Ascending aorta (tissue), 2 donors: ENCODE measurements around the gene CCL28. TPM values are rescaled to one million over a fixed set of nuclear protein-coding genes. Genes with fewer than 3 reads are reported as not detected.

Experiments used
- DNase-seq, 2 donors: peaks; one replicate each; pipeline ENCODE4 v3.0.0-alpha.2; 2019; ENCODE audit warnings: low spot score in 2 of 2
- H3K27ac ChIP-seq, 2 donors: fragments of 200-600 bp; sonication (generic); one replicate each; pipeline ENCODE4 v1.5.1; 2016 to 2017; ENCODE audit warnings: mild to moderate bottlenecking in 1 of 2
- H3K27me3 ChIP-seq: fragments of 200-600 bp; sonication (generic); one replicate; pipeline ENCODE4 v1.5.1; 2017
- H3K36me3 ChIP-seq, 2 donors: fragments of 200-600 bp; sonication (generic); one replicate each; pipeline ENCODE4 v1.5.1; 2016
- H3K4me1 ChIP-seq, 2 donors: fragments of 200-600 bp; sonication (generic); one replicate each; pipeline ENCODE4 v1.5.1; 2016 to 2017; ENCODE audit warnings: mild to moderate bottlenecking in 1 of 2
- H3K4me3 ChIP-seq, 2 donors: fragments of 200-600 bp; sonication (generic); one replicate each; pipeline ENCODE4 v1.5.1; 2016 to 2017; ENCODE audit warnings: mild to moderate bottlenecking in 1 of 2
- H3K9me3 ChIP-seq, 2 donors: fragments of 200-600 bp; sonication (generic); one replicate each; pipeline ENCODE4 v1.5.1; 2016
- CTCF ChIP-seq, 3 experiments: fragments of 200-600 bp in 2 of 3; fragments of 450-650 bp in 1 of 3; sonication (generic) in 2 of 3; IDR thresholded peaks; one replicate each; pipeline ENCODE4 v1.5.1; 2016 to 2019; ENCODE audit warnings: antibody characterized with exemption in 3 of 3, mild to moderate bottlenecking in 1 of 3, moderate library complexity in 1 of 3
- intact Hi-C: fragments of 100-400 bp; cut with DNase I; formaldehyde crosslinking; loops from one replicate; pipeline ENCODE4 v1.15.1; 2023
- total RNA-seq: library from RNA; depleted of rRNA; stranded (reverse); fragments of >200 nt; gene quantifications from one replicate; pipeline ENCODE4 v1.1.0, GENCODE V29; 2016

CCL28 gene
- total RNA-seq, 1 donor from 2014 or later: not detected

GRCh38 chr5:43353668-43354067 lies 58.5 kb downstream of the CCL28 start:
- Histone ChIP-seq H3K36me3 (no peaks in the 10 kb centered on the region), H3K4me1 (no peaks in the 10 kb centered on the region), H3K9me3 (no peaks in the 10 kb centered on the region), H3K27me3 (no peaks in the 10 kb centered on the region), H3K4me3 (no peak overlapping the region), H3K27ac (no peak overlapping the region)
- TF ChIP-seq CTCF (IDR thresholded peaks at IDR 0.05): no peak
- DNase-seq: no peak
- intact Hi-C loops: no loop called here

GRCh38 chr5:43352915-43353314 lies 59.3 kb downstream of the CCL28 start:
- Histone ChIP-seq H3K4me3 (no peak overlapping the region), H3K36me3 (no peaks in the 10 kb centered on the region), H3K4me1 (no peaks in the 10 kb centered on the region), H3K27ac (no peak overlapping the region), H3K27me3 (no peaks in the 10 kb centered on the region), H3K9me3 (no peaks in the 10 kb centered on the region)
- no peak for DNase-seq
- intact Hi-C loops: no loop called here
- TF ChIP-seq CTCF (IDR thresholded peaks at IDR 0.05): no peak

GRCh38 chr5:43352131-43352530 lies 60.1 kb downstream of the CCL28 start:
- H3K4me3 ChIP-seq: no peak overlapping the region
- intact Hi-C loops: no loop called here
- DNase-seq: no peak
- H3K27ac ChIP-seq: no peak overlapping the region
- no peaks in the 10 kb centered on the region for H3K36me3 ChIP-seq
- no peaks in the 10 kb centered on the region for H3K27me3 ChIP-seq
- no peaks in the 10 kb centered on the region for H3K9me3 ChIP-seq
- no peaks in the 10 kb centered on the region for H3K4me1 ChIP-seq
- no peak for TF ChIP-seq CTCF (IDR thresholded peaks at IDR 0.05)

GRCh38 chr5:43348861-43349363 lies 63.3 kb downstream of the CCL28 start:
- Histone ChIP-seq H3K36me3 (no peaks in the 10 kb centered on the region), H3K4me3 (no peak overlapping the region), H3K9me3 (no peaks in the 10 kb centered on the region), H3K4me1 (no peaks in the 10 kb centered on the region), H3K27ac (no peak overlapping the region), H3K27me3 (no peaks in the 10 kb centered on the region)
- DNase-seq: no peak
- TF ChIP-seq CTCF (IDR thresholded peaks at IDR 0.05): no peak
- intact Hi-C loops: no loop called here

GRCh38 chr5:43348207-43348606 lies 64.0 kb downstream of the CCL28 start:
- intact Hi-C loops: no loop called here
- no peaks in the 10 kb centered on the region for H3K9me3 ChIP-seq
- H3K27me3 ChIP-seq: no peaks in the 10 kb centered on the region
- H3K36me3 ChIP-seq: no peaks in the 10 kb centered on the region
- no peak overlapping the region for H3K27ac ChIP-seq
- DNase-seq: no peak
- H3K4me3 ChIP-seq: no peak overlapping the region
- H3K4me1 ChIP-seq: no peaks in the 10 kb centered on the region
- TF ChIP-seq CTCF (IDR thresholded peaks at IDR 0.05): no peak

- no peaks in the 10 kb centered on the region for H3K27me3 ChIP-seq
- intact Hi-C loops: no loop called here
- no peaks in the 10 kb centered on the region for H3K4me1 ChIP-seq
- H3K36me3 ChIP-seq: no peaks in the 10 kb centered on the region
- no peak for TF ChIP-seq CTCF (IDR thresholded peaks at IDR 0.05)
- no peak overlapping the region for H3K27ac ChIP-seq
- no peak for DNase-seq
- no peak overlapping the region for H3K4me3 ChIP-seq
- H3K9me3 ChIP-seq: peaks cover 0 to 8% of the 10 kb centered on the region in 2 donors
Measured at GRCh38 chr5:43338862-43339261, 73.3 kb downstream of the CCL28 start.
